HG03378 (cell line): ENCODE results near the gene GSG1.
A peak's percentile ranks its signal among the peaks of the same experiment; 100 is the strongest.
"Not testable (repeated sequence)": the region's sequence is repeated elsewhere in the genome, so short reads cannot be mapped to it uniquely, and the experiment has no call there.

Experiments used
- ATAC-seq: cut with Tn5 transposase; IDR thresholded peaks from one replicate; pipeline ENCODE4 v1.9.1; 2021; ENCODE audit warnings: mild to moderate bottlenecking, moderate library complexity; ENCODE audit not compliant: unreplicated experiment

The GSG1 gene

DNA sequence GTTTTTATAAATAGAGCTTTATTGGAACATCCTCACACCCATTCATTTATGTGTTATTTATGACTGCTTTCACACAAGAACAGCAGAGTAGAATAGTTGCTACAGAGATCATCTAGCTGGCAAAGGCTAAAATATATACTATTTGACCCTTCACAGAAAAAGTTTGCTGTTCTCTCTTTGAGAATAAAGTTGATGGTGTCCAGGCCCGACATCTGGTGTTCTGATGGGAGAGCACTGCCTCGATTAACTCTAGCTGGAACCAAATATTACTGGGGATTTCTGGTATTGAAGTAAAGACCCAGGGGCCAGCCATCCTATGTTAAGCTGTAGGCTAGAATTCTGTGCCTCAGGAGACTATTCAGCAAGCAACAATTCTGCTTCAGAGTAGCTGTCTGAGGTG, 37.5 kb downstream of the GSG1 start:
- no peak for ATAC-seq

DNA sequence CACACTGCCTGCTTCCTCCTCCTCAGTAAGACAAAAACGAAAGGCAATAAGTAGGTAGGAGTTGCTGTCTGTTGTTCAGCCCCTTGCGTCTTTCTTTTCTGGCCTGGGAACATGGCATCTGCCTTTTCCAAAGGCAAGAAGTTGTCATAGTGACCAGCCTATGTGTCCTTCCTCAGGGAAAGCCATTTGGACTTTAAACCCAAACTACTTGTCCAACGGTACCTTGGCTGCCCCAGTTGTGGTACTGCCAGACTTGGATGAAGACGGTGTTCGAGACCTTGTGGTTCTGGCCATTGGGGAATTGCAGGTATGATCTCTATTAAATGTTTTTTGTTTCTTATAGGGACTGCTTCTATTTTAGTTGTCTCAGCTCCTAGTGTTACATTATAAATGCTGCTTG, 40.8 kb downstream of the GSG1 start:
- no peak for ATAC-seq

DNA sequence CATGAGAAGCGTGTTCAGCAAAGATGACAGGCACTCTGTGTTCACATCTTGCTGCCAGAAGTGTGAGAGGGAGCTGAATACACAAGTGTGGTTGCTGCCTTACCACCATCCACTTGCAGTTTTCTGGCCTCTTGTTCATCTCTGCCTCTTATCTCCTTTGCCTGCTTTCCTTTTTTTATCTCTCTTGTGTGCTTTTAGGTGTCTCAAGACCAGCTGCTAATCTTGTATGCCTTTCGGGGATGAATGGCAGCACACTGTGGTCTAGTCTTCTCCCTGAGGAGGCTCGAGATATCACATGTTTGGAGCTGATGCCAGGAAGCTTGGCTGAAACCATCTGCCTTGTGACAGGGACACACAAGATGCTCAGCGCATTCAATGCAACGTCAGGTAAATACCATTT, 42.1 kb downstream of the GSG1 start:
- ATAC-seq = no peak

DNA sequence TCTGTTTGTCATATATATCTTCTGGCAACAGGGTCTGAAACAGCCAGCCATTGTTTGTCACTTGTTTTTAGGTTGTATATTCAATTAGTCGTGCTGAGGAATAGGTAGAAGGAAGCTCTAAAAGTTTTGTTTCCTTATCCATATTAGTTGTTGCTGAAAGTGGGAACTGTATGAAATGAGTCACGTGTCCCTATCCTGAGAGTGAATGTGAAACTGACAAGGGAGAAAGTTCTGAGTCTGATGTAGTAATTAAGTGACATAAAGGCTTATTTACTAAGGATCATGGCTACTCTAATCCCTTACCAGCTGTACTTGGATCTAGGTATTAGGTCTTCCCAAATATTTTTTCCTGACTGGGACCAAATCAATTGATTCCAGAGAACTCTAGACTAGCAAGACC, 42.9 kb downstream of the GSG1 start:
- no peak for ATAC-seq

DNA sequence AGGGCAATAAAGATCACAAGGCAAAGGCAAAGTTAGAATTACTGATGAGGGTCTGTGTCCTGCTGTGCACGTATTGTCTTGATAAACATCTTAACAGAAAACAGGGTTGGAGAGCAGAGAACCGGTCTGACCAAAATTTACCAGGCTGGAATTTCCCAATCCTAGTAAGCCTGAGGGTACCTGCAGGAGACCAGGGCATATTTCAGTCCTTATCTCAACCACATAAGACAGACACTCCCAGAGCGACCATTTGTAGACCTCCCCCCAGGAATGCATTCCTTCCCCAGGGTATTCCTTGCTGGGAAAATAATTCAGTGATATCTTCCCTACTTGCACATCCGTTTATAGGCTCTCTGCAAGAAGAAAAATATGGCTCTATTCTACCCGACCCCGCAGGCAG, 49.9 kb downstream of the GSG1 start:
- not testable (repeated sequence) for ATAC-seq

DNA sequence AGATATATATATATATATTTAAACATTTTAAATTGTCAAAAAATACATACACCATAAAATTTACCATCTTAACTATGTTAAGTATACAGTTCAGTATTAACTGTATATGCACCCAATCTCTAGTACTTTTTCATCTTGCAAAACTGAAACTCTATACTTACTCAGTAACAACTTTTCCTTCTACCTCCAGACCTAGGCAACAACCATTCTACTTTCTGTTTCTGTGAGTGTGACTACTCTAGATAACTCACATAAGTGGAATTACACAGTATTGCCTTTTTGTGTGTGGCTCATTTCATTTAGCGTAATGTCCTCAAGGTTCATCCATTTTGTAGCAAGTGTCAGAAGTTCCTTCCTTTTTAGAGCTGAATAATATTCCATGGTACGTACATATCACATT, 51.0 kb downstream of the GSG1 start:
- no peak for ATAC-seq

DNA sequence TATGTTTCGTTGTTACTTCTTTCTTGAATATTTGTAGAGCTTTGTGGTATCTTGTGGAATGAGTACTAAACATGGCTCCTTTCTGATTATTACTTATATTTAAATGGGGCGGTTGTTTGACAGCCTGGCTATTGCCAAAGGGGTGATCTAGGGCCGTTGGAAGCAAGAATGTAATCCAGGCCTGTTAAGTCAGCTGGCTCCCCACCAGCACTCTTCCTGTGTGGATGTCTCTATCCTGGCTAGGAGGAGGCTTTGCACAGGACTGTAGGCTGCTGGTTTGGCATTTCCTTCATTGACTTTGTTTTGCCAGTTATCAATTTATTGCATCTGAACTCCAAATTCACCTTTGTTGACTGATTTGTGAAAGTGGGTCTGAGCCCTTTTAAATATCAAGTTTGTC, 53.7 kb downstream of the GSG1 start:
- no peak for ATAC-seq

DNA sequence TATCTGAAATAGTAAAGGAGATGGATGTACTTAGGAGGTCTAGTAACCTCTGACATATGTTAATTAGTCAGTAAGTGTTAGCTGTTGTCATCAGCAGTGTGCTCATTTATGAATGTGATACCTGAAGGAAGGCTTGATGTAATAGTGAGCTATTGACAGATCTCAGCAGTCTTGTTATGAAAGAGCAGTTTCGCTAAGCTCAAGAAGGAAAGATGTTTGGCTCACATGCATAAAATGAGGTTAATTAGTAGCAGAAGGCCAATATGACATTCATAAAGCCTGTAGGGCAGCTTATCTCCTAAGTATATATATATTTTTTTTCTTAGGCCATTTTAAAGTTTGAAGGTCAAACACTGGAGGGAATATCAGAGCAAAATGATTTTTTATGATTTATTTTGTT, 56.5 kb downstream of the GSG1 start:
- ATAC-seq = peak; percentile 79

DNA sequence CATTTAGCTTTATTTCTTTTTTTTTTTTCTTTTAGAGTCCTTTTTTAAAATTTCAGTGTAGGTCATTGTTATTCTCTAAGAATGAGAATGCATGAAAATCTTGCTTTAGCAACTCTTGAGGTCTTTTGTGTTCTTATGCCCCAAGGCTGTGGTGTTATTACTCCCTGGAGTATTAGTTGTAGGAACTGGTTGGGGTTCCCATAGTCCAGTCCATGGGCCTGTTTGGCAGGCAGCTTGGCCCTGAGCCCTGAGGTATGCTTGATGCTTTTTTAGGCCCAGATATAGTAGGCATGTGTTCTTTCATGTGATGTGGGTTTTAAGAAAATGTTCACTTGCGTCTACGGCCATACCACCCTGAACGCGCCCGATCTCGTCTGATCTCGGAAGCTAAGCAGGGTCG, 57.7 kb downstream of the GSG1 start:
- ATAC-seq = no peak

DNA sequence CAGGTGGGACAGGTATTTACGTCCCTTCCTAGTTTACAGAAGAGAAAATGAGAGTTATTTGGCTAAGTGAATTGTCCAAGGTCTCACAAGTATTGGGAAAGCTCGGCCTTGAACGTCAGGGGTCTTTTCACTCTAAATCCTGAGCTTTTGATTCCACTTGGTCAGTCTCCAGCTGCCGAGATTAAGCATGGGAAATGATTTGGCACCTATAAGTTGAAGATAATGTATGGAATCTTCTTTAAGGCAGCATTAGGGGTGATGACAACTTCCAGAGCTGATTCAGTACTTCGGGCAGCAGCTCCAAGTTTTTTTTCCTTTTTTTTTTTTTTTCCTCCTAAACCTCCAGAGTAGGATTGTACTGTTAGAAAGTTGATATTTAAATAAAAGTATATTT, 58.6 kb downstream of the GSG1 start:
- no peak for ATAC-seq

DNA sequence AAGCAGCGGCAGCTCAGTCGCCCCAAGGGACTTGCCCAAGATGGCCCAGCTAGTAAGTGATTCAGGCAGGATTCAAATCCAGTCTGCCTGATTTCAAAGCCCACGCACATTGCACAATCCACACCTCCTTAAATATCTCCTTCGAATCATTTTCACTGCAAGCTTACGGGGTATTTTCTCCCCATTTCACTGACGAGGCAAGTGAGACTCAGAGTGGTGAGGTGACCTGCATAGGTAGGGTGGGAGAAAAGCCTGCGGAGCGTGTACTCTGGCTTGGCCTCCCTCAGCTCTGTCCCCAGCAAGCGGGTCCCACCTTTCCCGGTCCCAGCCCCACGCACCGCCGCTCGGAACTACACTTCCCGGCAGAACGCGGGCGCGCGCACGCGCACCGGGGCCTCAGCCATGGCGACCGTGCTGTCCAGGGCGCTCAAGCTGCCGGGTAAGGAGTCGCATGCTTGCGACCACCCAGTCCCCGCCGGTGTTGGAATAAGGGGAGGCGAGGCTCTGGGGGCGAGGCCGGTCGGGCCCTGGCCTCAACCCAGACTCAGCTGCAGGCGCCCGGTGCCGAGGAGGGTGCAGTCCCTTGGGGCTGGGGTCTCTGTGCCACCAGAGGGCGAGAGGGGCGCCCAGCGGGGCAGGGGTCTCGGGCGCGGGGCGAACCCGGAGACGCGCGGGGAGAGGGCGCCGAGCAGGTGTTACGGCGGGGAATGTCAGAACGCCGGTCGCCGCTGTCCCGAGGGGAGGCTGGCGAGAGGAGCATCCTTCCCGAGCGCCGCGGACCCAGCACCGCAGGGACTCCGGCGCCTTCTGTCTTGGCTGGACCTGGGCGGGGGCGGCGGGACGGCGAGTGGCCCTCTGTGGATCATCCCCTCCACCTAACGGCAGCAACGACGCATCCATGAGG, 59.2 kb downstream of the GSG1 start, which contains the start of gene FAM234B:
FAM234B (plus strand) TSS at position 380 of the 904 bp plus-strand sequence; CDS start at position 403, 23 bp downstream.
- peak; percentile 47 for ATAC-seq

DNA sequence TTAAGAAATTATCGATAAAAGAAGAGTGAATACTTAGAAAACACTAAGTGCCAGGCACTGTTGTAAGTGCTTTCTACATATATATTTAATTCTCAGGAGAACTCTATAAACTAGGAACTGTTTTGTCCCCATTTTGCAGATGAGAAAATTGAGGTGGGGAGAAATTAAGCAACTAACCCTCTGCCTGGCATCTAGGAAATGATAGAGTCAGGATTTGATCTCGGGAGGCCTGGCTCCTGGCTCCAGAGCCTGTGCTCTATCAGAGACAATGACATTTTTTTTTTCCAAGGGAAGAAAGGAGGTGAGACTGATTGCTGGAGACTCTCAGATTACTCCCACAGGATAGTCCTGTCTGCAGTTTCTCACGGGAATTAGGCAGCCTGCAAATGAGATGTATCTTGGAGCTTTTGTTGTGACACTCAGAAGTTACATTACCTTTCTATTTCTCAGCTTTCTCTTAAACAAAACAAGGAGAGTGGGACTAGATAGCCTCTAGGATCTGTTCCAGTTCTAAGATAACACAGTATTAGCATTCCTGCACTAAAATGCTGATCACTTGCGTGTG, 60.7 kb downstream of the GSG1 start:
- no peak for ATAC-seq

DNA sequence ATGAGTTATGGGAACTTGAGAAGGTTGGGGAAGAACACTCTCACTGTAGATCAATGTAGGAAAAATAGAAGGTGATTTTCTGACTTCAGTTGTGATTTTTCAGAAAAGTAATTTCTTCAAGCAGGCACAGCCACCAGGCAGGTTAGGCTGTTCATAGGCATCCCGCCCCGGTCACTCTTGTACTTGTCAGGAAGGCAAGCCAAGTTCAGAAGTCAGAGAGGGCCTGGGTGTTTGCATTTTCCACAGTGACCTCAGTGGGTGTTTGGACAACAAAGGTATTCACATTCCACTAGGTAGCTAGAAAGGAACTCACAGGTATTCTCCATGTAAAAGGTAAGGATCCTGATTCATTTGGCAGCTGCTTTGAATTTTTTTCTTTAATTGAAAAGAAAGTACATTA, 62.2 kb downstream of the GSG1 start:
- ATAC-seq = no peak

DNA sequence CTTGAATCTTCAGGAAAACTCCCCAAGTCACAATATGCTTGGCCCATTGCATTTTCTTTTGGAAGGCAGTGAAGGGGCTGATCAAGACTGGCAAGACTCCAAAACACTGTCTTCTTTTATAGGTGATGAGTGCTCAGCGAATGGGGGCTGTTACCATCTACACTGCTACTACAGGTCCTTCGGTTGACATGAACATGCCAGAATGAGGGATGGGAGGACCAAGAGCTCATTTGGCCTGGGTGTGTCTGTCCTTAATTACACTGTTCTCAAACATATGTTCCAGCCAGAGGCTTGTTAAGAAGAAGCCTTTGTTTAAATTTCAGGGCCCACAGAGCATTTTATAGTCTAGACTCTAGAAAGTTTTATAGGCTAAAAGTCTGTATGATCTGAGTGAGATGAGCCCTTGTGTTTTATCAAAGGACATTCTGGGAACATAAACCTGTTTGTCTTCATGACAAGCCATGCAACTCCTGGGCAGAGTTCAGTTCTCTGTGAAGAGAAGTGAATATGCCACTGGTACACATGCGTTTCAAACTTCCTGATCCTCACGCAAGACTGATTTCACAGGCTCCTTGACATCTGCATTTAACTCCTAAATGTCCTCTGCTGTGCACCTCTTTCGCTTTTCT, 64.0 kb downstream of the GSG1 start:
- ATAC-seq = no peak

DNA sequence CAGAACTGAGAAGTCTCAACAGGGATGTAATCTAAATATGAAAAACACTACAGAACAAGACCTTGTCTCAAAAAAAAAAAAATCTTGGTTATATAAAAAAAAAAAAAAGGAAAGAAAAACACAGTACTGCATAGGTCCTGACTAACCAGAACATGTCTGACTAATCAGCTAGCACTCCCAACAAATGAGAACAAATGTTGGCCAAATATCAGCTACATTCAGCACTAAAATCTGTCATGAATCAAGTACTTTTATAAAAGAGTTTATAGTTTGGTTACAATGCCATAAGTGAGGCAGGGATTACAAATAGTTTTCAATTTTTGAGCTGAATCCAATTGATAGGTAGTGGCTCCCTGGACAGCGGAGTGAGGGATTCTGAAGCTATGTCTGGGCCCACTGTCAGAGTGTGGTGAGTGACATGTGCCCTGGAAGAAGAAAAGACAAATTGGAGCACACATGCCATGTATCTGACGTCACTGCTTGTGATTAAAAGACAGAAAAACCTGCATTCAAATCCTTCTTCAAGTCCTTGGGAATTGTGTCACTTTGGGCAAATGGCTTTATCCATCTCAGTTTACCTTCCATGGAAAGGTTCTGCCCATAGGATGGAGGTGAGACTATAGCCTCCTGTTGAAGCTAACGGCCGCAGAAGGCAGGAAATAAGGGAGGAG, 64.8 kb downstream of the GSG1 start:
- ATAC-seq = no peak

DNA sequence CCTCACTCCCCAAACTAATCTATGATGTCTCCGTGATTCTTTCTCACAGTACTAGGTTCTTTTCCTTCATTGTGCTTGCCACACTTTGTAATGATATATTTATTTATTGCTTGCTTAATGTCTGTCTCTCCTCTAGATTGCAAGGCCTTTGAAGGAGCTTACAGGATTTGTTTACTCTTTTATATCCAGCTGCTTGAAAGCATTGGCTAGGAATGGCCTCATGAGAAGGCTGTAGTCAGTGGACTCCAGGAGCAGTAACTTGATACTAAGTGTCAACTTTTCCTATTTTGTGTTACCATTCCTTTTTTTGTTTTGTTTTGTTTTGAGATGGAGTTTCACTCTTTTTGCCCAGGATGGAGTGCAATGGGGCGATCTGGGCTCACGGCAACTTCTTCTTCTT, 66.6 kb downstream of the GSG1 start:
- ATAC-seq = no peak

DNA sequence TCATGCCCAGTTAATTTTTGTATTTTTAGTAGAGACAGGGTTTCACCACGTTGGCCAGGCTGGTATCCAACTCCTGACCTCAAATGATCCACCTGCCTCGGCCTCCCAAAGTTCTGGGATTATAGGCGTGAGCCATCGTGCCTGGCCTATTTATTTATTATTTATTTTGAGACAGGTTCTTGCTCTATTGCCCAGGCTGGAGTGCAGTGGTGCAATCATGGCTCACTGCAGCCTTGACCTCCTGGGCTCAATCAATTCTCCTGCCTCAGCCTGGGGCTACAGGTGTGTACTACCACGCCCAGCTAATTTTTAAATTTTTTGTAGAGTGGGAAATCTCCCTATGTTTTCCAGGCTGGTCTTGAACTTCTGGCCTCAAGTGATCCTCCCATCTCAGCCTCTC, 68.1 kb downstream of the GSG1 start:
- not testable (repeated sequence) for ATAC-seq
